Caki2 (cell line): ENCODE data around the gene FAM227B. TPM values are rescaled to one million over a fixed set of nuclear protein-coding genes. Genes with fewer than 3 reads are reported as not detected.

ENCODE experiments used
- DNase-seq: peaks from one replicate; pipeline ENCODE4 v3.0.0-alpha.2; 2015; ENCODE audit warnings: low read depth
- in situ Hi-C: cut with HindIII; loops from 2 replicates; pipeline ENCODE4 v1.10.0; 2016; ENCODE audit warnings: low sequenced_read_pairs, low pct_unique_long_range_greater_than_20kb, mixed read lengths
- total RNA-seq: library from RNA; depleted of rRNA; stranded (reverse); fragments of >200 nt; shearing (Covaris generic); gene quantifications from 2 replicates; pipeline ENCODE4 v1.2.3, GENCODE V29; 2014; ENCODE audit warnings: low replicate concordance

Gene FAM227B
- total RNA-seq, 1 experiment from 2014 or later, result 5.8 TPM

GRCh38 chr15:49466119-49466518 is 154.5 kb downstream of the FAM227B start:
- no peak for DNase-seq
- in situ Hi-C loops, result no loop called here

GRCh38 chr15:49464522-49464921 is 156.1 kb downstream of the FAM227B start:
- in situ Hi-C loops, result no loop called here

GRCh38 chr15:49462232-49462844 is 158.3 kb downstream of the FAM227B start:
- in situ Hi-C loops, result no loop called here
- no peak for DNase-seq

More at GRCh38 chr15:49464522-49464921, 156.1 kb downstream of the FAM227B start:
- no peak for DNase-seq

GRCh38 chr15:49460411-49460941 is 160.1 kb downstream of the FAM227B start:
- DNase-seq, result no peak
- in situ Hi-C loops, result no loop called here

- DNase-seq, result no peak
- in situ Hi-C loops, result no loop called here
Measured at GRCh38 chr15:49458145-49458544, 162.5 kb downstream of the FAM227B start.

GRCh38 chr15:49456166-49456565 is 164.5 kb downstream of the FAM227B start:
- DNase-seq, result no peak
- in situ Hi-C loops, result no loop called here

- DNase-seq, result no peak
- in situ Hi-C loops, result no loop called here
Measured at GRCh38 chr15:49452595-49452994, 168.0 kb downstream of the FAM227B start.

GRCh38 chr15:49441816-49442215 is 178.8 kb downstream of the FAM227B start:
- in situ Hi-C loops, result no loop called here
- DNase-seq, result no peak

GRCh38 chr15:49441356-49441755 is 179.3 kb downstream of the FAM227B start:
- in situ Hi-C loops, result no loop called here
- no peak for DNase-seq

- in situ Hi-C loops, result no loop called here
- no peak for DNase-seq
Measured at GRCh38 chr15:49439678-49440395, 180.8 kb downstream of the FAM227B start.

GRCh38 chr15:49438962-49439631 is 181.5 kb downstream of the FAM227B start:
- no peak for DNase-seq
- in situ Hi-C loops, result no loop called here

GRCh38 chr15:49436751-49437150 is 183.9 kb downstream of the FAM227B start:
- in situ Hi-C loops, result no loop called here
- no peak for DNase-seq

- in situ Hi-C loops, result no loop called here
- DNase-seq, result no peak
Measured at GRCh38 chr15:49435174-49435573, 185.4 kb downstream of the FAM227B start.

GRCh38 chr15:49430046-49430445 is 190.6 kb downstream of the FAM227B start:
- no peak for DNase-seq
- in situ Hi-C loops, result no loop called here

- no peak for DNase-seq
- in situ Hi-C loops, result no loop called here
Measured at GRCh38 chr15:49428409-49429095, 192.1 kb downstream of the FAM227B start.

- DNase-seq, result no peak
- in situ Hi-C loops, result no loop called here
Measured at GRCh38 chr15:49427372-49427771, 193.2 kb downstream of the FAM227B start.

- no peak for DNase-seq
- in situ Hi-C loops, result no loop called here
Measured at GRCh38 chr15:49424954-49425353, 195.7 kb downstream of the FAM227B start.

GRCh38 chr15:49423901-49424550 is 196.6 kb downstream of the FAM227B start:
- in situ Hi-C loops, result no loop called here
- DNase-seq, result no peak
